ENCODE measurements around the gene LCN10.
"Not testable (repeated sequence)": the region's sequence is repeated elsewhere in the genome, so short reads cannot be mapped to it uniquely, and the experiment has no call there.

Gene LCN10

DNA sequence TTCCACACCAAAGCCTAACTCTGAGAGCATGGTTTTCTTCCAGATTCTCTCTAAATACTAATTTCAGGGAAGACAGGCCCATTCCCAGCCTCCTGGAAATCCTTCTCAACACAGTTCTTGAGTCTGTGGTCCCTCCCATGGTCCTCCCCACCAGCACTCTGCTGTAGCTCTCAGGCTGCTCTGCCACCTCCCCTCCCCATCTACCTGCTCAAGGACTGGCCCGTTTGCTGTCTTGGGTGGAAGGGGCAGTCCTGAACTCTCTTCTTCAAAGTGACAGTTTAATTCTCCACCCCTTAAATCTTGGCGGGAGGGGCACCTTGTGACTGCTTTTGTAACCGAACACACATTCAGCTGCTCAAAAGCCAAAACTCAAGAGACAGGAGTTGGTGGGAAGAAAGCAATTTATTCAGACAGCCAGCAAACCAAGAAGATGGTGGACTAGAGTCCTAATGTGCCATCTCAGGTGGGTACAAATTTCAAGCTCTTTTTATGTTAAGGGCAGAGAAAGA lies 29.2 kb upstream of the LCN10 start:
- no peak for DNase-seq

GRCh38 chr9:136769710-136770191 lies 27.0 kb upstream of the LCN10 start:
- peak; percentile 60 for DNase-seq

DNA sequence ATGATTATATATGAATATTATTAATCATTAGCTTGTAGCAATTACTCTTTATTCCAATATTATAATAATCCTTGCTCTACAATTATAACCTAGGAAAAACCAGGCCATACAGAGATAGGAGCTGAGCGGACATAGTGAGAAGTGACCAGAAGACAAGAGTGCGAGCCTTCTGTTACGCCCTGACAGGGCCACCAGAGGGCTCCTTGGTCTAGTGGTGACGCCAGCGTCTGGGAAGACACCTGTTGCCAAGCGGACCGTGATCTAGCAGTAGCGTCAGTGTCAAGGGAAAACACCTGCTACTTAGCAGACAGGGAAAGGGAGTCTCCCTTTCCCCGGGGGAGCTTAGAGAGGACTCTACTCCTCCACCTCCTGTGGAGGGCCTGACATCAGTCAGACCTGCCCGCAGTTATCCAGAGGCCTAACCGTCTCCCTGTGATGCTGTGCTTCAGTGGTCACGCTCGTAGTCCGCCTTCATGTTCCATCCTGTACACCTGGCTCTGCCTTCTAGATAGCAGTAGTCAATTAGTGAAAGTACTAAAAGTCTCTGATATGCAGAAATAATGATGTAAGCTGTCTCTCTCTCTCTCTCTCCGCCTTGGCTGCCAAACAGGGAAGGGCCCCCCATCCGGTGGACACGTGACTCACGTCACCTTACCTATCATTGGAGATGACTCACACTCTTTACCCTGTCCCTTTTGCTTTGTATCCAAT lies 23.8 kb upstream of the LCN10 start:
- DNase-seq, result peak; percentile 73

- peak; percentile 22 for DNase-seq
Observed at GRCh38 chr9:136765745-136766409, 23.1 kb upstream of the LCN10 start.

GRCh38 chr9:136765041-136765440 lies 22.3 kb upstream of the LCN10 start:
- no peak for DNase-seq

GRCh38 chr9:136764301-136764891 lies 21.7 kb upstream of the LCN10 start, which contains the start of gene LCN15:
Gene LCN15, minus strand, starts transcription at chr9:136764518. Its CDS starts 30 bp downstream, at chr9:136764488.
- no peak for DNase-seq

DNA sequence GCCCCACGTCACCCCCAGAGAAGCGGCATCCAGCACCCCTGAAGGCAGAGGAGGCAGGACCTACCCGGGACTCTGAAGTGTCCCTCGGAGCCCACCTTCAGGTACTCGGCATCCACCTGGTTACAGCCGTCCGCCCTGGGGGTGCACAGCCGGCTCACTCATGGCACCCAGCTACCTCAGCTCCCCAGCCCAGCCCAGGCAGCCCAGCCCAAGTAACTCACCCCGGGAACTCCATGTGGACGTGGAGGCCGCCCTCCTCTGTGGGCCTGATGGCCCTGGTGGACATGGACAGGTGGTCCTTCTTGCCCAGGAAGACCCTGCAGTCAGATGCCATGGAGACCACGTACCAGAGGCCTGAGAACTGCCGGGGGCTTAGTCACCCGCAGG lies 20.9 kb upstream of the LCN10 start:
- DNase-seq, result no peak

DNA sequence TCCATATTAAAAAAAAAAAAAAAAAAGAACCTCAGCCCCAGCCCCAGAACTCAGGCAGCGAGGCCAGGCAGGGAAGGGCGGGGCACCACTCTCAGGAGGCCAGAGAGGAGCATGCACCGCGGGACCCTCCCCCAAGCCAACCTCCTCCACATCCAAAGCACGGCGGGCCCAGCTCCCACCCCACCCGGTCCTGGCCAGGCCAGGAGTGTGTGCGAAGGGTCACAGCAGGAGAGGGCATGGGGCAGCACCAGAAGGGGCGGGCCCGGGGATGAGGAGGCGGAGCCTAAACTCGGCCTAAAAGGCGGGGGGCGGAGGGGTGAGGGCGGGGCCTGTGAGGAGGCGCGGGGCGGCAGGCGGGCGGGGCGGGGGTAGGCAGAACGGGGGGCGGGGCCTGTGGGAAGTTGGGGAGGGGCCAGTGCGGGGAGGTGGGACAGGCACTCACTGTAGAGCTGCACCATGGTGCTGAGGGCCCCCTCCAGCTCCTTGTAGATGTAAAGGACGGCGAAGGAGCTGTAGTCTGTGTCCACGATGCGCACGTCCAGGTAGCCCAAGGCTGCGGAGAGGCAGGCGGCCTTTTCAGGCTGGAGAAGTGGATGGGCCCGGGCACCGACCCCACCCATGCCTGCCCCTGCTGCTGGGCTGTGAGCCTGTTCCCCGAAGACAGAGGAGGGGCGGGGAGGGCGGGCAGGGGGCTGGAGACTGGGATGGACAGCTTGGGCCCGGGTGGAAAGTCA lies 20.3 kb upstream of the LCN10 start:
- DNase-seq, result peak; percentile 83

DNA sequence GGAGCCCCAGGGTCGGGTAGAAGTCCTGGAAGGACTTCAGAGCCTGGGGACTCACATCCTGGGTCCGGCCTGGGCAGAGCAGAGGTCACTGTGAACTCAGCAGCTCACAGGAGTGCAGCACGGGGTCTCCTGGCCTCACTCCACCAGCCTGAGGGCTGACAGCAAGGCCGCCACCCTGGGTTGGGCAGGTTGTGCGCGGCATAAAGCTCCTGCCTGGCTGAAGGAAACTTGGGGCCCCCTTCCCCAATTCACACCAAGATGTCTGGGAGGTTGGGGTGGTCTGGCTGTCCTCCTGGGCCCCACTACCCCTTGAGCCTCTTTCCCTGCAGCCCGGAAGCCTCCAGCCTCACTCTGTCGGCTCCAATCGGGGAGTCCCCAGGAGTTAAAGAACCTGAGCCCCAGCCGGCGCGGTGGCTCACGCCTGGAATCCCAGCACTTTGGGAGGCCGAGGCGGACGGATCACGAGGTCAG lies 19.5 kb upstream of the LCN10 start:
- DNase-seq, result no peak

DNA sequence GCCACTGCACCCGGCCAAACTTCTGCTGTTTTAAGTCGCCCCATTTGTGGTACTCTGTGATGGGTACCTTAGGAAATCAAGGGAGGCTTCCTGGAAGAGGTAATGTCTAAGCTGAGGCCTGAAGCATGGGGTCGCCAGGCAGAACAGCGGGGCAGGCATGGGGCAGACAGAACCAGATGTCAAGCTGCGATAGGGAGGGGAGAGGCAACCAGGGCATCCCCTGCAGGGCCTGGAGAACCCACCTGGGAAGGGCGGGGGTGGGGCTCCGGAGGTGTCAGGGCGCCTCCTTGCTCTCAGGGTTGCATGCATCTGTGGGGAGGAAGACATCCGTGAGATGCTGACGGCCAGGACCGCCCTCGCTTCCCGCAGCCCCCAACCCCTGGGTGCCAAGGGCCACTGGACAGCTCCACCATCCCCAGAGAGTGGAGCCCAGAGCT lies 18.8 kb upstream of the LCN10 start:
- no peak for DNase-seq

DNA sequence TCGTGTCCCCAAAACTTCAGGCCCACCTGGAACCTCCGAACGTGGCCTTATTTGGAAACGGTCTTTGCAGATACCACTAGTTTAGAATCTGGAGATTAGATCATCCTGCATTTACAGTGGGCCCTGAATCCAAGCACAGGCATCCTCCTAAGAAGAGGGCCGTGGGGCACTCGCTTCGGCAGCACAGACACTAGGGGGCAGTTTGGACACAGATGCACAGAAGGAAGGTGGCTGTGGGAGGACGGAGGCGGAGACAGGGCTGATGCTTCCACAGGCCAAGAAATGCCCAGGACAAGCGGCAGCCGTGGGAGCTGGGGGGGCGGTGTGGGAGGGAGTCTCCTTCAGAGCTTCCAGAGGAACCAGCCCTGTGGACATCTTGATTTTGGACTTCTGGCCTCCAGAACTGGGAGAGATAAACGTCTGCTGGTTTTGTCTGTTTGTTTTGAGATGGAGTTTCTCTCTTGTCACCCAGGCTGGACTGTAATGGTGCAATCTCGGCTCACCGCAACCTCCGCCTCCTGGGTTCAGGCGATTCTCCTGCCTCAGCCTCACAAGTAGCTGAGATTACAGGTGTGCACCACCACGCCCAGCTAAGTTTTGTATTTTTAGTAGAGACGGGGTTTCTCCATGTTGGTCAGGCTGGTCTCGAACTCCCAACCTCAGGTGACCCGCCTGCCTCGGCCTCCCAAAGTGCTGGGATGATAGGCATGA lies 18.2 kb upstream of the LCN10 start:
- peak; percentile 81 for DNase-seq

DNA sequence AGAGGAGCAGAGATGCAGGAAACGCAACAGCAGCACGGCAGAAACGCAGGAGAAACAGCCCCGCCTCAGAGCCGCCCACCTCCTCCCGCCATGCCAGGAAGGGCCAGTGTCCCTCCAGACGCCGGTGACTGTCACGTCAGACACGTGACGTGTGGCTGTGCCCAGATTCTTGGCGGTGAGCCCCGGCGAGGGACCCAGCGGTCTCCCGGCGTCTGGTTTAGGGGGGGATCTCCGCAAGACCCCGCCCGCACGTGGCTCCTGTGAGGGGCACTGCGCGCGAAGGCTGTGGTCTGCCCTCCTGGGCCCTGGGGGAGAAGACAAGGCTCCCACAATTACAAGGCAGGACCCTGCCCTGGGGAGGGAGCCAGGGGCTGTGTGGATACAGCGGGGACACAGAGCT lies 17.7 kb upstream of the LCN10 start:
- DNase-seq, result no peak

DNA sequence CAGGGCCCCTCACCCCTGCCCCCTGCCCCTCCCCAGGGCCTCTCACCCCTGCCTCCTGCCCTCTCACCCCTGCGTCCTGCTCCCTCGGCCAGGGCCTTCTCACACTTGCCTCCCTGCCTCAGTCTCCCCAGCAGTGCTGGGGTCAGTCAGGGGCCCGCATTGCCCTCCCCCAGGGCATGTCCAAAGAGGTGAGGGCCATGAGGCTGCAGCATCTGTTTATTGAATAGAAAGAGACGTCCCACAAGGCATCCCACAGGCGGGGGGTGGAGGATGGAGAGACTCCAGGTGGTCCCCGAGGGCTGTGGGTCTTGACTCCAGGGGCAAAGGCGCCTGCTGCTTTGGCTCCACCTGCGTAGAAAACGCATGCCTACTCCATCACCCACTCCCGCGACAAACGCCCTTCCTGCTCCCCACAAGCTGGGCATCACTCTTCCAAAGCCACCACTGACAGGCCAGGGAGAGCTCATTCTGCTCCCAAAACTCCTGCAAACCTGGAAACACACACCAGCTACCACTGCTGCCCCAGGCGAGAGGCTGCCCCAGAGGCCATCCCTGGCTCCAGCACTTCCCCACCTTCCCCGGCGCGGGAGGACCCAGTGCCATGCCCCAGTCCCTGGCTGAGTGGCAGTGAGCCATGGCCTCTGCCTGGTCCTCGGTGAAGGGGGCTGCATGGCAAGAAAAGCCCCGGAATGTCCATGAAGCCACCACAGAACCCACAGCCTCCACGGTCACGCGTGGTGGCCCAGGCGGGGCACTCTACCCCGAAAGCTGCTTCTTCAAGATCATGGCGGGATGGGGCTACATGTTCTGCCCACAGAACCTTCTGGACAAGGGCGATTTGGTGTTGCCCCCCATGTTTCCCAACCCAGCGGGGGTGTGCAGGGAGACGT lies 16.9 kb upstream of the LCN10 start:
- no peak for DNase-seq

DNA sequence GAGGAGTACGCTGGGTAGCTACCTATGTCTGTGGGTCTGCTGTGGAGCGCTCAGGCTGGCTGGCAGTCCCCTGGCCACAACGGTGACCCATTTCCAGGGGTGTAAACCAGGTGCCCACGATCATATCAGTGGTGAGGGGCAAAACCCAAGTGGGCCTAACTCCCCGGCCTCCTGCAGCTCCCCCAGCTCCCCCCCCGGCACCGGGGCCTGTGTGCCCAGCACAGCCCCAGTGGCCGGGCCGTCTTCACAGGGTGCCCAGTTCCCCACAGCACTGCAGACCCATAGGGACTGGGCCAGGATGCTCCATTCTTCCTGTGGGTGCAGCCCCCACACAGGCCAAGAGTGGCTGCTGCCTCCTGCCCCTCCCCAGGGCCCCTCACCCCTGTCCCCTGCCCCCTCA lies 16.3 kb upstream of the LCN10 start:
- DNase-seq, result no peak

DNA sequence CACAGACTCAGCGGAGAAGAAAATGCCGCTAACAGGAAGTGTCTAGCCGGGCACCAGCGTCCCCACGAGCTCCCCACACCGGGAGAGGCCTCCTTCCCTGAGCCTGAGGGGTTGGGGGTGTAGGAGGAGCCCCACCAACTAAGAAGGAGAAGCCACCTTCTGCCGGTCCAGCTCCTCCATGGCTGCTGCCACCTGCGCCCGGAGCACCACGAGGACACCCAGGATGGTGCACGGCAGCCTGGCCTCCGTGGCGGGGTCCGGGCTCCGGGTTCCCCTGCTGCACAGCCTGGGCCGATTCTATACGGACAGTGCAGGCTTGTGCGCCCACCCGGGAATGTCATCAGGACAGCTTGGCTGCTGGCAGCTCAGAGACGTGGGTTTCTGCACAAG lies 15.0 kb upstream of the LCN10 start:
- DNase-seq, result no peak

GRCh38 chr9:136757328-136757727 lies 14.6 kb upstream of the LCN10 start:
- DNase-seq, result no peak

DNA sequence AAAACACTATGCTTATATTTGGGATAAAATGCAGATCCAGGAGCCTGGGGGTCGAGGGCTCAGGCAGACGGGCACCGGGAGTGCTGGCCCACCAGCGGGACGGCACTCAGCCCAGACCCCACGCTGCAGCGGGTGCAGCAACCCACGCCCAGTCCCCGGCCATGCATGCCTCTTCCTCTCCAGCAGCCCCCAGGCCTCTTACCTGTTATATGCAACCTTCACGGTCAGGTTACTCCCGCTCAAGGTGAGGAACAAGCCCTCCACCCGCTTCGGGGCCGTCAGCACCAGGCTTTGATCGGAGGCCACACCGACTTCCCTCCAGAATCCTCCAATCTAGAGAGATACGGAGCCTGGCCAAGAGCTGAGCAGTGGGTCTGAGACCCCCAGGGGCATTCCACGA lies 14.1 kb upstream of the LCN10 start:
- no peak for DNase-seq

- DNase-seq, result no peak
Observed at GRCh38 chr9:136756134-136756438, 13.3 kb upstream of the LCN10 start.

- DNase-seq, result not testable (repeated sequence)
Observed at GRCh38 chr9:136755302-136756133, 12.8 kb upstream of the LCN10 start.

DNA sequence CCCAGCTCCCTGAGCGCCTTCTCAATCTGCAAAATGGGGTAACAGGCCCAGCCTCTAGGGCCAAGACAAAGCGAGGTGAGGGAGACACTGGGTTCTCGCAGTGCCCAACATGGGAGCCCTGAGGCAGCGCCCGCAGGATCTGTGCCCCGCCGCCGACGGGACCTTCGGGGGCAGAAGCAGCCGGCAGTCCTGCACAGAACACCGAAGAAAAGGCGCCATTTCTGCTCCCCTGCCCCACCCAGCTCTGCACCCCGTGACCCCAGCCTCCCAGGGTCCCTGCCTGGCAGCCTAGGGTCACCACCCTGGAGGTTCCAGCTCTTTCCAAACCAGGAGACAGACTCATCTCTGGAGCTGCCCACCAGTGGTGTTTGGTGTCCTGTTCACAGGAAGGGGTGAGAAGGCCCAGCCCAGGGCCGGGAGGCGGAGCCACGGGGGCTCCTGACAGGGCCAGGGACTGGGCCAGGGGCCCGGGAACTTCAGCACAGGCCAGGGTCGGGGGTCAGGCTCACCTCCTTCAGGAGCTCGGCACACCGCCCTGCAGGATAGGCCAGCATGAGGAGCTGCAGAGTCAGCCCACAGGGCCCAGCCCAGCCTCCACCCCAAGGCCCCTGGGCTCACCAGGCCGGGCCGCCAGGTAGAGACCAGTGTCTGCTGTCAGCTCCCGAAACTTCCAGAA lies 12.0 kb upstream of the LCN10 start:
- DNase-seq, result no peak

Measured in OCI-M1 (cell line).